T-helper 17 cell (primary cell): Measurements from ENCODE around the gene CEP112. TPM values are rescaled to one million over a fixed set of nuclear protein-coding genes. Genes with fewer than 3 reads are reported as not detected.

Experiments used
- ATAC-seq: fragments of 150-1000 bp; cut with Tn5 transposase; 2 replicates; pipeline ENCODE4 v1.10.0; 2021; ENCODE audit warnings: mild to moderate bottlenecking, moderate library complexity
- DNase-seq, 3 donors: peaks; one replicate each; pipeline versions ENCODE4 v3.0.0 to v3.0.0-alpha.2; 2020 to 2021
- H3K9me3 ChIP-seq: one replicate; pipeline ENCODE4 v1.7.0; 2013; ENCODE audit warnings: low read length, mild to moderate bottlenecking; ENCODE audit not compliant: control insufficient read depth, poor library complexity, severe bottlenecking
- H3K27ac Mint-ChIP-seq: one replicate; pipeline ENCODE4 v1.8.0; 2022; ENCODE audit warnings: mild to moderate bottlenecking, moderate library complexity, mixed read lengths
- H3K27me3 Mint-ChIP-seq: one replicate; pipeline ENCODE4 v1.8.0; 2022; ENCODE audit warnings: mixed read lengths
- H3K36me3 Mint-ChIP-seq: one replicate; pipeline ENCODE4 v1.8.0; 2022; ENCODE audit warnings: low read depth, mixed read lengths
- H3K4me1 Mint-ChIP-seq: one replicate; pipeline ENCODE4 v1.8.0; 2022; ENCODE audit warnings: mild to moderate bottlenecking, mixed read lengths
- H3K4me3 Mint-ChIP-seq: one replicate; pipeline ENCODE4 v1.8.0; 2022; ENCODE audit warnings: mild to moderate bottlenecking, moderate library complexity, mixed read lengths
- total RNA-seq, 4 donors: library from RNA in 2 of 4; stranded (reverse) in 2 of 4; gene quantifications; one replicate each; pipeline ENCODE4 v1.2.3 and lab custom pipeline; 2022 to 2026

CEP112 gene
- total RNA-seq, 2 donors from 2014 or later: 4.3 to 6.9 TPM

DNA sequence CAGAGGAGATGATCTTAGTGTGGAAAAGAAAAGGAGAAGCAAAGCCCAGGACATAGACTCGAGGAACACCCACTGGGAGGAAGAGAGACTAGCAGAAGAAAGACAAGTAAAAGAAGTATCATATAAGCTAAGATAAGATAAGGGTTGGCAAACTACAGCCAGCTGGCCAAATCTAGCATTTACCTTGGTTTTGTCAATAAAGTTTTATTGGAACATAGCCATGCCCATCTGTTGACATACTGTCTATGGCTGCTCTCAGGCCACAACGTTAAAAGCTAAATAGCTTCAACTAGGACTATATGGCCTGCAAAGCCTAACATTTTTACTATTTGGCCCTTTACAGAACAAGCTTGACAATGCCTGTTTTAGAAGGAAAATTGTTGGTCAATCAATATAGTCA, 464.1 kb downstream of the CEP112 start:
- no peaks in the 10 kb centered on the region for H3K9me3 ChIP-seq
- Mint-ChIP-seq H3K27me3 (no peaks in the 10 kb centered on the region), H3K4me1 (peaks cover 5% of the 10 kb centered on the region), H3K4me3 (no peak overlapping the region), H3K27ac (no peak overlapping the region), H3K36me3 (peaks cover 2% of the 10 kb centered on the region)
- ATAC-seq: no peak
- no peak for DNase-seq

DNA sequence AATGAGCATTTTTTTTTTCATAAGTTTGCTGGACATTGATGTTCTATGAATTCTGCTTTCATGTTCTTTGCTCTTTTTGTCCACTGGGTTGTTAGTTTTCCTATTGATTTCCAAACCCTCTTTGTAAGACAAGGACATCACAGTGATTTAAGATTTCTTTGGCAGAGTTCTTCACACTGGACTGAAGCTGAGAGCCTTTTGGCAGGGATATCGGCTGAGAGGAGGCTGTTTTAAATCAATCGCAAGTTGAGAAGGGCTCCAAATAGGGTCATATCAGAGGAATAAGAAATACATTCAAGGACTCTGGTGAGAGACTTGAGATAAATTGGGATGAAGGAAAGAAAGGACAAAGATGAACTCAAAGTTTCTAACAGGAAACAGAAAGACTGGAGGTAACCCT, 464.7 kb downstream of the CEP112 start:
- Mint-ChIP-seq H3K27ac (no peak overlapping the region), H3K36me3 (peaks cover 2% of the 10 kb centered on the region), H3K4me3 (no peak overlapping the region), H3K27me3 (no peaks in the 10 kb centered on the region), H3K4me1 (no peaks in the 10 kb centered on the region)
- H3K9me3 ChIP-seq: no peaks in the 10 kb centered on the region
- no peak for DNase-seq
- ATAC-seq: no peak

DNA sequence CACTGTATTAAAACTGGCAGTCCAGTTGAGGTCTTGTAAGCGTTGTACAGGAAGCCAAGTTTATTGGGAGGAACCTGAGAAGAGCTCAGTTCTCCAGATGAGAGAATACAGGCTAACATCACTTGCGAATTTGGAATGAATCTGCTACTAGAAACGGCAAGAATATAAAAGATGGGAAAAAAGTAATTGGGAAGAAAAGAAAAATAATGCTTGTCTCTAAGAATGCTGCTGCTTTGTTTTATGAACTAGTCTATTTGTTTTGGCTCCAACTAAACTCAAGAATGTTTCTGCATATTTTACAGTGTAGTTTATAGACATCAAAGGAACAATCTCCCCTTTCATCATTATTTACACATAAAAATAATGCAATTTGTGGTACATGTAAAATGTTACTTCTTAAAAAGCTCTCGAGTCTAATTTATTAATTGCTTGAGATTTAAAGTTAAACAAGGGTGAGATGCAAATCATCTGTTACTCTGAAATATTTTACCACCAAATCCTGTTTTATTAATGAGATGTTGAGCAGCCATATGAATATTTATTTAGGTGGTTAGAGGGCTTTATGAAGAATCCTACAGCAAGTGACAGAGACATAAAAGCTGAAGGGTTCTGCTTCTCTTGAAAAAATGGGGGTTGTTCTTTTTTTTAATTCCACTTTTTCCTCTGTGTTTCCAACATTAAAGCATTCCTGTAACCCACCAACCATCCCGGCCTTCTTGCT, 468.3 kb downstream of the CEP112 start:
- no peak for ATAC-seq
- DNase-seq: no peak
- H3K27ac Mint-ChIP-seq: no peak overlapping the region
- no peaks in the 10 kb centered on the region for H3K36me3 Mint-ChIP-seq
- no peaks in the 10 kb centered on the region for H3K9me3 ChIP-seq
- no peak overlapping the region for H3K4me3 Mint-ChIP-seq
- peaks cover 1% of the 10 kb centered on the region for H3K4me1 Mint-ChIP-seq
- no peaks in the 10 kb centered on the region for H3K27me3 Mint-ChIP-seq

DNA sequence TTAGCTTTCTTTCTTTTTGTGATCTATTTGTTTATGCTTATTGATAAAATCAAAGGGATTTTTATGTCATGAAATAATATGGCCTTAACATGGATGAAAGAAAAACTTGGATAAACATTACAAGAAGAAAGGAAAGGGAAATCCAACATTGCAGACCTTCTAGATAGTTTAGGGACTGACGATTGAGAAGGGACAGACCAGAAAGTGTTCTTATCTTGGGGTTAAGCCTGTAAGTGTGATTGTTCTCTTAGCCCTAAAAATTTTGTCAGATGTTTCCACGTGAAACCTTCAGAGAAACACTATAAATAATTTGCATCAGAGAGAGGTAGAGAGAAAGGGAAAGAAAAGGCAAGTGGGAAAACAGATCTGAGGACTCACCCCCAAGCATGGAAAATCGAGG, 473.3 kb downstream of the CEP112 start:
- Mint-ChIP-seq H3K36me3 (peaks cover 3% of the 10 kb centered on the region), H3K4me1 (peaks cover 2% of the 10 kb centered on the region), H3K27me3 (peaks cover 5% of the 10 kb centered on the region), H3K4me3 (no peak overlapping the region), H3K27ac (peak overlapping the region; percentile 34)
- ATAC-seq: no peak
- DNase-seq: no peak
- H3K9me3 ChIP-seq: no peaks in the 10 kb centered on the region

DNA sequence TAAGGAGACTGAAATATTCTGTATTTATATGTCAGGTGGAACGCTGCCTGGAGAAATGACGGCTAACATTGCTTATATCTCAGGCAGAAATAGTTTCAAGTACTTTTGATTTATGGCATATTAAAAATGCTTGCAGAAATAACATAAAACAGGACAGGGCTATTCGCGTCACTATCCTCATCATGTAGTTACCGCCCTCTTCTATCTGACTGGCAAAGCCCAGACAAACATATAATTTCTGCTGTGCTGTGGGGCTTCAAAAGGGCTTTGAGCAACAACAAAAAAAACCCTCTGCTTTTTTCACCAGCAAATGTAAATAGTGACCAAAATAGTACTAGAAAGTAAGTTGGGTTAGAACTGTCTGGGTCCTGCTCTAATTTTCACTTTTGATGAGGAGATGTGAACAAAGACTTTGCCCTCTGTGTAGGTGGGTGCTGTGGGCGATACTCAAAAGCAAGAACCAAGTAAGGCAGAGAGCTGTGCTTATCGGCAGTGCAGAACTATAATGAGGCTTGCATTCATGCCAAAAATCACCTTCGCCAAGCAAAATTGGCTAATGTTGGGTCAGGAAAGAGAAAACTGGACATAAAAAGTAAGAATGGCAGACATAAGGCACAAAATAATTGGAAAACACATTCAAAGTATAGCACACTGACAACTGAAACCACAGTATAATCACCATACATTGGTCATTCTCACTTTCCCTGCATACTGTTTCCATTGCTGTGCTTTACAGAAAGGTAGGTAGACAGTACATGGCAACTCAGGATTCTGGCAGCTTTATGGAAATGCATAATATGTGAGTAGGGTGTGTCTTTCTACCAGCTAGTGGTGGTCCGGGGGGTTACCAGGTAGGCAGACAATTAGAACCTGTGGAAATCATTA, 479.3 kb downstream of the CEP112 start:
- ATAC-seq: no peak
- peaks cover 17% of the 10 kb centered on the region for H3K27me3 Mint-ChIP-seq

DNA sequence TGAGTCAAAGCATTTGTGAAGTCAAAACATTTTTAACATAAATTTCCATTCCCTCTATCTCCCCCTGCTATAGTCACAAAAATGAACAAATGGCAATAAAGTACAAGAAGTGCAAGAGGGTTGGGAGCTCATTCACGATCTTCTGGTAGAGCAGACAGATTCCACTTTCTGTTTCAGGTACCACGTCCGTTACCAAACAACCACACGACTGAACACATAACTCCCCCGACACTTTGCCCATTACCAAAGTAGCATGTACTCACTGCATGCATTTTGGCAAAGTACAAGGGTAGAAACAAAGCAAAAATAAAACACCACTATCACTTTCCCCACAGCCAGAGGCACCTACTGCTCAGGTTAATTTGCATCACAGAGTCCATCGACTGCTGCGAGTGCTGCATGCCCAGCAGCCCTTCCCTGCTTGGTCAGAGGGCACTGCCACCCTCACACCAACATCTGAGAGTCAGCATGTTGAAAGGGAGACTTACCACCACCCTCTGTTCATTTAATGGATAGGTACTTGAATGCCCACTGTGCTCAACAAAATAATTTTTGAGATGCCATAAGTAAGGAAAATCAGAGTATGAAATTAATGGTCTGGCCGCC, 480.2 kb downstream of the CEP112 start:
- H3K9me3 ChIP-seq: no peaks in the 10 kb centered on the region
- Mint-ChIP-seq H3K27ac (peak overlapping the region; percentile 32), H3K27me3 (peaks cover 17% of the 10 kb centered on the region), H3K4me1 (peaks cover 13% of the 10 kb centered on the region), H3K36me3 (peaks cover 3% of the 10 kb centered on the region), H3K4me3 (peak overlapping the region; percentile 86)
- DNase-seq (no peak), ATAC-seq (no peak)

More for the DNA sequence above, 479.3 kb downstream of the CEP112 start:
- peaks cover 3% of the 10 kb centered on the region for H3K36me3 Mint-ChIP-seq
- H3K4me3 Mint-ChIP-seq: no peak overlapping the region
- DNase-seq: no peak
- H3K27ac Mint-ChIP-seq: peak overlapping the region; percentile 32
- no peaks in the 10 kb centered on the region for H3K9me3 ChIP-seq
- peaks cover 12% of the 10 kb centered on the region for H3K4me1 Mint-ChIP-seq

DNA sequence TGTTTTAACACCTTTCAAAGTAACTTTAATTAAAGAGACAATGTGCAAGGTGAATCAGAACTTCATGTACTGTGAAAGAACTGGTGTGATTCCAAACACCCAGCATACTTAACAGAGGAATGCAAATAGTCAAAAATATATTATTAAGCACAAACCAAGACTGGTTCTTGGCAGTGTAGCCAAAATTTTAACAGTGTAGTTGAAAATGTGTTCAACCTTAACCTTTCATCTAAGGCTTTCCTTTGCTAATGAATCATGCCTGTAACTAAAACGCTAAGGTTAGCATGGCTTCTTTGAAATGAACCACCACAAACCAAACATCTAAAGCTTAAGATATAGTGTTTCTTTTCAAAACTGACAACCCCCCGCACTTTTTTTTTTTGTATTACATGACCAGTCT, 484.2 kb downstream of the CEP112 start:
- Mint-ChIP-seq H3K27ac (no peak overlapping the region), H3K4me1 (peaks cover 14% of the 10 kb centered on the region), H3K4me3 (no peak overlapping the region), H3K27me3 (peaks cover 11% of the 10 kb centered on the region), H3K36me3 (peaks cover 2% of the 10 kb centered on the region)
- no peaks in the 10 kb centered on the region for H3K9me3 ChIP-seq
- no peak for ATAC-seq
- no peak for DNase-seq

DNA sequence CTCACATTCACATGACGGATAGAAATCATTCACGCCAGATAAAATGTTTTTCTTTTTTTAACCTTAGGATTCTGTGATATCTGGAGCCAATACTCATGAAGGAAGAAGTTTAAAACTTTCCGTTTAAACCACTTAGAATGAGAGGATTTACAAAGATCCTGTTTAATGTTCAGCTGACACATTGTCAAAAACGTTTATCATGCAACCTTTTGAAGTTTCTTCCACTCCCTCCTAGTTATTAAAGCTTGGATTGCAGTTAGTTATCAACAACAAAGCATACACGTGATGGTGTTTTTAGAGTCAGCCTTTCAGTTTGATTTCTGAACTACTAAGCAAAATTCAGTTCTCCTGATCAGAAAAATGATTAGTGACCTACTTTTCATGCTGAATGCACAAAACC, 487.2 kb downstream of the CEP112 start:
- H3K4me3 Mint-ChIP-seq: no peak overlapping the region
- H3K4me1 Mint-ChIP-seq: peaks cover 2% of the 10 kb centered on the region
- H3K27ac Mint-ChIP-seq: no peak overlapping the region
- DNase-seq (no peak), ATAC-seq (no peak)
- peaks cover 7% of the 10 kb centered on the region for H3K36me3 Mint-ChIP-seq
- H3K9me3 ChIP-seq: no peaks in the 10 kb centered on the region
- H3K27me3 Mint-ChIP-seq: no peaks in the 10 kb centered on the region

DNA sequence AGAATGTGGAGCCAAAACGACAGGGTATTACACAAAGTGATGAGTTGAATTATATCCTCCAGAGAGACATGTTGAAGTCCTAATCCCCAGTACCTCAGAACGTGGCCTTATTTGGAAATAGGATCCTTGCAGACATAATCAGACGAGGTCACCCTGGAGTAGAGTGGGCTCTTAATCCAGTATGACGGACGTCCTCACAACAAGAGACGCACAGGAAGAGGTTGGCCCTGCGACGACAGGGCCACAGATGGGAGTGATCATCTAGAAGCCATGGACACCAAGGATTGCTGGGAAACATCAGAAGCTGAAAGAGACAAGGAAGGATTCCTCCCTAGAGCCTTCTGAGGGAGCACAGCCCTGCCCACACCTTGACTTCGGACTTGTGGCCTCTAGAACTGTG, 488.0 kb downstream of the CEP112 start:
- Mint-ChIP-seq H3K27me3 (peaks cover 8% of the 10 kb centered on the region), H3K4me3 (no peak overlapping the region), H3K27ac (no peak overlapping the region), H3K36me3 (peaks cover 7% of the 10 kb centered on the region), H3K4me1 (peaks cover 2% of the 10 kb centered on the region)
- ATAC-seq (no peak), DNase-seq (no peak)
- no peaks in the 10 kb centered on the region for H3K9me3 ChIP-seq

DNA sequence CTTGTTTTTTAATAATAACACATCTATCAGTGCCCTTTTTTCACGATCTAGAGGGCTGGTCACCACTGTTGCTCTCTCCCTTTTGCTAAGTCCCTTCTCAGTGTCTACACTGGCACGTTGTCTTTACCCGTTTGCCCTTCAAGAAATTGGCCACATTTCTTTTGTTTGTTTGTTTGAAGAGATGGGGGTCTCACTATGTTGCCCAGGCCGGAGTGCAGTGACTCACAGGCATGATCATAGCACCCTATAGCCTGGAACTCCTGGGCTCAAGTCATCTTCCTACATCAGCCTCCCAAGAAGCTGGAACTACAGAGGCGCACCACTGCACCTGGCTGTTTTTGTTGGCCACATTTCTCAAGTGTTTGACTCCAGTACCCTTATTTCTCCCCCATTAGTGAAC, 492.5 kb downstream of the CEP112 start:
- DNase-seq: no peak
- Mint-ChIP-seq H3K36me3 (peaks cover 5% of the 10 kb centered on the region), H3K4me3 (no peak overlapping the region), H3K27me3 (peaks cover 14% of the 10 kb centered on the region), H3K27ac (no peak overlapping the region), H3K4me1 (no peaks in the 10 kb centered on the region)
- no peak for ATAC-seq
- no peaks in the 10 kb centered on the region for H3K9me3 ChIP-seq

DNA sequence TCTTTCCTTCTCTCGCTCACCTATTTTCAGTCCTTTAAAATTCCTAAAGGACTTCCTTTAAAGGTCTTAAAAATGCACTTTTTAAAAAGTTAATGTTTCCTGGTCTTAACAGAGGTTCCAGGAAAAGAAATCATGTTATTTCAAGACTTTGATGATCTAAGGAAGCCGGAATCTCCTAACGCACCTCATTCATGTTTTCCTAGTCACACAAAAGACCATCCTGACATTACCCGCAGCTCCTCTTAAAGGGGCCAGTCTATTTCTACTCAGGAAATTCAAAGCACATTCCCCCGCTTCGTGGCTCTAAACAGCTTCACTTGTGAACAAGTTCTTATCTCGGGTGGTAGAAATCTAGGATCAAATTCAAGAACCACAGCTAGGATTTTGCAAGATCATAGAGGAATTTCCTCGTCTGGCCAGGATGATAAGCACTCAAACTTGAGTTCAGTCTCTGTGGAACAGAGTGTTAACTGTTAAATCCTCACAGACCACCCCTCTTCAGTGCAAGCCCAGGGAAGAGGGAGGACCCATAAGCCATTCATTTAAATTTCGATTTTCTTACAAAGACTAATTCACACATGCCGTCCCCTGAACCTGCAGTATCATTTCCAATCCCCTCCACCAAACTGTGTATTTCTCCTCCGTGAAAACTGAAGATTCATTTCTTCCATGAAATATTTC, 493.4 kb downstream of the CEP112 start:
- peaks cover 14% of the 10 kb centered on the region for H3K27me3 Mint-ChIP-seq
- no peaks in the 10 kb centered on the region for H3K9me3 ChIP-seq
- no peak overlapping the region for H3K4me3 Mint-ChIP-seq
- no peak for DNase-seq
- no peak overlapping the region for H3K27ac Mint-ChIP-seq
- H3K4me1 Mint-ChIP-seq: no peaks in the 10 kb centered on the region
- no peak for ATAC-seq
- H3K36me3 Mint-ChIP-seq: peaks cover 5% of the 10 kb centered on the region

DNA sequence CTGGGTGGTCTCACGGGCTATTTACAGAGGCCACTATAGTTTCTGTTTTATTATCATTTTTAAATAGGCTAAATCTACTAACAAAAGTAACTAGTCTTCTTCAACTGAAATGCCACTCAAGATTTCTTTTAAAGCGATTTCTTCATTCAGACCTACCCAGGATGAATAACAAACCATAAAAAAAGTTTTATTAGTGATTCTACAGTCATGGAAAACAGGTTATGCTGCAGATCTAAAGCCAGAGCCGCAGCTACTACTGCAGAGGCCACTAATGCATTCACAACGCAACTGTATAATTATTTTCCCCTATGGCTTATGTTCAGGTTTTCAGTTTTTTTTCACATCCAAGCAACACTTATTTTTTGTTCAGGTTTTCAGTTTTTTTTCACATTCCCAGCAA, 494.3 kb downstream of the CEP112 start:
- Mint-ChIP-seq H3K4me3 (no peak overlapping the region), H3K36me3 (peaks cover 7% of the 10 kb centered on the region), H3K27me3 (peaks cover 14% of the 10 kb centered on the region), H3K4me1 (peaks cover under 1% of the 10 kb centered on the region), H3K27ac (no peak overlapping the region)
- ATAC-seq (no peak), DNase-seq (no peak)
- H3K9me3 ChIP-seq: no peaks in the 10 kb centered on the region
